Neural progenitor cell (in vitro differentiated cells): Measurements from ENCODE around the gene HES4. TPM values are rescaled to one million over a fixed set of nuclear protein-coding genes. Genes with fewer than 3 reads are reported as not detected.

Experiments
- DNase-seq: peaks from one replicate; pipeline ENCODE4 v3.0.0-alpha.2; 2016; ENCODE audit warnings: low spot score
- H2AFZ ChIP-seq: fragments of 200-600 bp; sonication (generic); replicated peaks from 2 replicates; pipeline ENCODE4 v1.6.1; 2016; ENCODE audit warnings: antibody characterized with exemption
- H3F3A ChIP-seq: fragments of 200-600 bp; sonication (generic); 2 replicates; pipeline ENCODE4 v1.6.1; 2016; ENCODE audit warnings: antibody characterized with exemption, low read depth
- H3K27ac ChIP-seq: fragments of 200-600 bp; sonication (generic); 2 replicates; pipeline ENCODE4 v1.5.1; 2016; ENCODE audit warnings: mild to moderate bottlenecking
- H3K27me3 ChIP-seq: fragments of 200-600 bp; sonication (generic); 2 replicates; pipeline ENCODE4 v1.6.1; 2016; ENCODE audit warnings: mild to moderate bottlenecking, moderate library complexity
- H3K36me3 ChIP-seq: fragments of 200-600 bp; sonication (generic); 2 replicates; pipeline ENCODE4 v1.5.1; 2016
- H3K4me1 ChIP-seq: fragments of 200-600 bp; sonication (generic); 2 replicates; pipeline ENCODE4 v1.6.1; 2016; ENCODE audit warnings: mixed run types
- H3K4me2 ChIP-seq: fragments of 200-600 bp; sonication (generic); 2 replicates; pipeline ENCODE4 v1.6.1; 2016
- H3K4me3 ChIP-seq: fragments of 200-600 bp; sonication (generic); 2 replicates; pipeline ENCODE4 v1.5.1; 2016
- H3K79me2 ChIP-seq: fragments of 200-600 bp; sonication (generic); 2 replicates; pipeline ENCODE4 v1.6.1; 2016; ENCODE audit warnings: low read depth
- H3K9ac ChIP-seq: fragments of 200-600 bp; sonication (generic); 2 replicates; pipeline ENCODE4 v1.6.1; 2016
- H3K9me3 ChIP-seq: fragments of 200-600 bp; sonication (generic); 2 replicates; pipeline ENCODE4 v1.5.1; 2016; ENCODE audit warnings: low read depth
- H4K20me1 ChIP-seq: fragments of 200-600 bp; sonication (generic); 2 replicates; pipeline ENCODE4 v1.6.1; 2016; ENCODE audit warnings: low read depth
- H3K27ac Mint-ChIP-seq: 3 replicates; pipeline ENCODE4 v1.8.0; 2021; ENCODE audit warnings: mixed read lengths
- H3K27me3 Mint-ChIP-seq: 2 replicates; pipeline ENCODE4 v1.8.0; 2022; ENCODE audit warnings: low read depth, mild to moderate bottlenecking, inconsistent platforms, moderate library complexity, mixed read lengths; ENCODE audit not compliant: insufficient read depth
- H3K36me3 Mint-ChIP-seq: 3 replicates; pipeline ENCODE4 v1.8.0; 2021; ENCODE audit warnings: mixed read lengths
- H3K4me1 Mint-ChIP-seq: 3 replicates; pipeline ENCODE4 v1.8.0; 2021; ENCODE audit warnings: mixed read lengths
- H3K4me3 Mint-ChIP-seq: 3 replicates; pipeline ENCODE4 v1.8.0; 2021; ENCODE audit warnings: mild to moderate bottlenecking, moderate library complexity, mixed read lengths
- H3K9me3 Mint-ChIP-seq: 3 replicates; pipeline ENCODE4 v1.8.0; 2020; ENCODE audit warnings: mixed read lengths
- CTCF ChIP-seq: fragments of 200-600 bp; sonication (generic); IDR thresholded peaks from 2 replicates; pipeline ENCODE4 v1.5.1; 2017; ENCODE audit warnings: antibody characterized with exemption, mild to moderate bottlenecking
- EZH2 ChIP-seq: fragments of 200-600 bp; sonication (generic); IDR thresholded peaks from 2 replicates; pipeline ENCODE4 v1.6.1; 2017; ENCODE audit warnings: antibody characterized with exemption, mild to moderate bottlenecking, moderate library complexity
- EZH2phosphoT487 ChIP-seq: fragments of 200-600 bp; sonication (generic); IDR thresholded peaks from 2 replicates; pipeline ENCODE4 v1.6.1; 2017; ENCODE audit warnings: antibody characterized with exemption
- total RNA-seq: library from RNA; depleted of rRNA; stranded (reverse); fragments of >200 nt; gene quantifications from 2 replicates; pipeline ENCODE4 v1.2.3, GENCODE V29; 2015; ENCODE audit warnings: low replicate concordance

The HES4 gene
- total RNA-seq, 1 donor from 2014 or later: 7.6 TPM

- Mint-ChIP-seq H3K9me3 (peaks cover 2% of the 10 kb centered on the region), H3K4me3 (peak overlapping the region; percentile 33), H3K27me3 (peaks cover 22% of the 10 kb centered on the region), H3K36me3 (peaks cover 3% of the 10 kb centered on the region), H3K27ac (no peak overlapping the region), H3K4me1 (peaks cover 16% of the 10 kb centered on the region)
- TF ChIP-seq CTCF (peak; percentile 8), EZH2 (no peak)
- Histone ChIP-seq H3K9me3 (no peaks in the 10 kb centered on the region), H3K4me1 (peaks cover 29% of the 10 kb centered on the region), H3K36me3 (no peaks in the 10 kb centered on the region), H3K4me3 (no peak overlapping the region), H3F3A (peaks cover 32% of the 10 kb centered on the region), H3K9ac (no peak overlapping the region), H4K20me1 (peaks cover 86% of the 10 kb centered on the region), H3K4me2 (no peak overlapping the region), H3K79me2 (peaks cover 8% of the 10 kb centered on the region), H2AFZ (no peak overlapping the region), H3K27ac (no peak overlapping the region), H3K27me3 (peaks cover 40% of the 10 kb centered on the region)
- DNase-seq: no peak
Measured at GRCh38 chr1:1035291-1035943, 35.5 kb upstream of the HES4 start.

GRCh38 chr1:1034439-1034781, 34.5 kb upstream of the HES4 start:
- TF ChIP-seq CTCF (no peak), EZH2 (peak; percentile 34), EZH2phosphoT487 (no peak)
- DNase-seq: peak; percentile 64
- Mint-ChIP-seq H3K4me1 (peaks cover 11% of the 10 kb centered on the region), H3K27ac (no peak overlapping the region), H3K36me3 (peaks cover 3% of the 10 kb centered on the region), H3K27me3 (peaks cover 15% of the 10 kb centered on the region), H3K4me3 (peak overlapping the region; percentile 76), H3K9me3 (peaks cover 2% of the 10 kb centered on the region)
- Histone ChIP-seq H3K36me3 (no peaks in the 10 kb centered on the region), H3K79me2 (peaks cover 8% of the 10 kb centered on the region), H3K9ac (no peak overlapping the region), H3K9me3 (no peaks in the 10 kb centered on the region), H3K4me2 (peak overlapping the region; percentile 87), H4K20me1 (peaks cover 76% of the 10 kb centered on the region), H2AFZ (no peak overlapping the region), H3K27me3 (peaks cover 30% of the 10 kb centered on the region), H3K27ac (no peak overlapping the region), H3K4me1 (peaks cover 19% of the 10 kb centered on the region), H3K4me3 (peak overlapping the region; percentile 58), H3F3A (peaks cover 25% of the 10 kb centered on the region)

- Histone ChIP-seq H3K79me2 (peaks cover 8% of the 10 kb centered on the region), H3F3A (peaks cover 25% of the 10 kb centered on the region), H3K27me3 (peaks cover 25% of the 10 kb centered on the region), H3K27ac (no peak overlapping the region), H2AFZ (no peak overlapping the region), H4K20me1 (peaks cover 71% of the 10 kb centered on the region), H3K9me3 (no peaks in the 10 kb centered on the region), H3K9ac (no peak overlapping the region), H3K36me3 (no peaks in the 10 kb centered on the region), H3K4me1 (peaks cover 16% of the 10 kb centered on the region), H3K4me2 (peak overlapping the region; percentile 87), H3K4me3 (peak overlapping the region; percentile 58)
- DNase-seq: peak; percentile 77
- Mint-ChIP-seq H3K27me3 (peaks cover 13% of the 10 kb centered on the region), H3K27ac (no peak overlapping the region), H3K36me3 (peaks cover 3% of the 10 kb centered on the region), H3K9me3 (peaks cover 2% of the 10 kb centered on the region), H3K4me1 (peaks cover 11% of the 10 kb centered on the region), H3K4me3 (peak overlapping the region; percentile 69)
- TF ChIP-seq EZH2: peak; percentile 53
- TF ChIP-seq EZH2phosphoT487: no peak
Measured at GRCh38 chr1:1033731-1034438, 34.0 kb upstream of the HES4 start.
